ENCODE data around the gene KLK12. TPM values are rescaled to one million over a fixed set of nuclear protein-coding genes. Genes with fewer than 3 reads are reported as not detected.

KLK12 gene
- total and polyA plus RNA-seq, 9 donors, result not detected

DNA sequence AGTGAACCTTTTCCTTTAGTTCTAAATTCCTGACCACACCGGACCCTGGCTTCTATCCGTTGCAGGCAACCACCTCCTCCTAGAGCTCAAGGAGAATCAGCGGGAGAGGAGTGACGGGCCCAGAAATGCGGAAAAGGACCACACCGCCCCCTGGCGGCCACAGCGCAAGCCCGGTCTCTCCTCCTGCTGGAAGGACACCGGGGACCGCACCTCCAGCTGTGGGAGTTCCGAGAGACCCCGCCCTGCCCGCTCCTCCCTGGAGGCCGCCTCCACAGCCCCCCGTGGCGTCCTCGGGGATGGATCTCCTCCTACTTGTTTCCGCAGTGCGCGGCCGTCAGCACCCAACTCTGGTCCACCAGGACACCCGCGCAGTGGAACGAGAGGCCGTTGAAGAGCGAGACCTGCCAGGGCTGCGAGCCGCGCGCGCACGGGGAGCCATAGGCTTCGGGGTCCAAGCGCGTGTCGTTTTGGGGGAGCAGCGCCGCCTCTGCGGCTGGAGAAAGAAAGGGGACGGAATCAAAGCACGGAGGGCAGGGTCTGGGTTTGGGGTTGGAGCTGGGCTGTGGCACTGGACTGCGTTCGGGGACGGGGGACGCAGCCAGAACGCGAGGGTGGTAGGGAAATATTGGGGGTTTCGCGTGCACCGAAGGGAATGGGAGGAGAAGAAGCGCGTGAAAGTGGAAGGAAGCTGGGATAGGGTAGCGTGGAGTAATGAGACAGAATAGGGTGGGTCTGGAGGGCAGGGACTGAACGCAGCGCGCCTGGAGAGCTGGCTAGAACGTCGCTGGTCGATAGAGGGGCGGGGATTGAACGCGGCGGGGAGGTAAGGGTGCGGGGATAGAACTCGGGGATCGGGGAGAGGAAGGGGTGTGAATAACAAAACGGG is 17.8 kb downstream of the KLK12 start:
- TF ChIP-seq, protein P1, sequence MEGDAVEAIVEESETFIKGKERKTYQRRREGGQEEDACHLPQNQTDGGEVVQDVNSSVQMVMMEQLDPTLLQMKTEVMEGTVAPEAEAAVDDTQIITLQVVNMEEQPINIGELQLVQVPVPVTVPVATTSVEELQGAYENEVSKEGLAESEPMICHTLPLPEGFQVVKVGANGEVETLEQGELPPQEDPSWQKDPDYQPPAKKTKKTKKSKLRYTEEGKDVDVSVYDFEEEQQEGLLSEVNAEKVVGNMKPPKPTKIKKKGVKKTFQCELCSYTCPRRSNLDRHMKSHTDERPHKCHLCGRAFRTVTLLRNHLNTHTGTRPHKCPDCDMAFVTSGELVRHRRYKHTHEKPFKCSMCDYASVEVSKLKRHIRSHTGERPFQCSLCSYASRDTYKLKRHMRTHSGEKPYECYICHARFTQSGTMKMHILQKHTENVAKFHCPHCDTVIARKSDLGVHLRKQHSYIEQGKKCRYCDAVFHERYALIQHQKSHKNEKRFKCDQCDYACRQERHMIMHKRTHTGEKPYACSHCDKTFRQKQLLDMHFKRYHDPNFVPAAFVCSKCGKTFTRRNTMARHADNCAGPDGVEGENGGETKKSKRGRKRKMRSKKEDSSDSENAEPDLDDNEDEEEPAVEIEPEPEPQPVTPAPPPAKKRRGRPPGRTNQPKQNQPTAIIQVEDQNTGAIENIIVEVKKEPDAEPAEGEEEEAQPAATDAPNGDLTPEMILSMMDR (IDR thresholded peaks at IDR 0.05), result peak; percentile 59 to 86 (median 83)
- TF ChIP-seq POLR2A (IDR thresholded peaks at IDR 0.05), result peak; percentile 56
- TF ChIP-seq EP300 (IDR thresholded peaks at IDR 0.05), result no peak
- H3K4me3 ChIP-seq, result peak overlapping the region; percentile 45
- peak; percentile 72 to 93 (median 84) for DNase-seq
- intact Hi-C loops (cut with DNase I), result loop anchor here in 2 of 4 donors (5.0 kb wide), 2 partner anchors 85 to 160 kb away; no protein-coding TSS in a partner anchor
- no peaks in the 10 kb centered on the region for H3K36me3 ChIP-seq
- 1 to 2% (median 1%) methylated on average over 61 to 68 of the region's 68 CpGs for WGBS, 3 donors
- H3K27ac ChIP-seq, result peak overlapping the region; percentile 59 to 94
- peaks cover 3% of the 10 kb centered on the region for H3K4me1 ChIP-seq (ENCODE audit: insufficient read depth)
- no peaks in the 10 kb centered on the region for H3K9me3 ChIP-seq
- no peaks in the 10 kb centered on the region for H3K27me3 ChIP-seq

DNA sequence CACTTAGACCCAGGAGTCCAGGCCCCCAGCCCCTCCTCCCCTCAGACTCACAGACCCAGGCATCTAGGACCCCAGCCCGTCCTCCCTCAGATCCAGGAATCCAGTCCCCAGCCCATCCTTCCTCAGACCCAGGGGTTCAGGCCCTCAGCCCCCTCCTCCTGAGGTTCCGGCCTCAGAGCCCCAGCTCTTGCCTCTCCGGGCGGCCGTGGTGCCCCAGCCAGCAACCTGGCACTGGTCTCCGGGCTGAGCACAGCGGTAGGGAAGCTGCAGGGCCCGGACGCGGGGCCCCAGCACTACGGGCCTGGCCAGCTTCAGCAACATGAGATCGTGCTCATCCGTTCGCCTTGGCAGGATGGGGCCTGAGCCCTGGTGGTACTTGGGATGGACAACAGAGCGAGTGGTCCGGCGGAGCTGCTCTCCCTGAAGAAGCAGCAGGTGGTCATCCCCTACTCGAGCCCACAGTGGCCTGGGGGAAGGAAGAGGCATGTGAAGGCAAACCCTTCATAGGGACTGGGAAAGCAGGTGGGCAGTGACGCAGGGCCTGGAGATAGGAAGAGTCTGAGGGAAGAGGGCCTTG is 19.0 kb downstream of the KLK12 start:
- 83 to 92% (median 87%) methylated on average over 19 of the region's 19 CpGs for WGBS, 3 donors
- DNase-seq, result peak in 2 of 5 donors; percentile 29 to 48

DNA sequence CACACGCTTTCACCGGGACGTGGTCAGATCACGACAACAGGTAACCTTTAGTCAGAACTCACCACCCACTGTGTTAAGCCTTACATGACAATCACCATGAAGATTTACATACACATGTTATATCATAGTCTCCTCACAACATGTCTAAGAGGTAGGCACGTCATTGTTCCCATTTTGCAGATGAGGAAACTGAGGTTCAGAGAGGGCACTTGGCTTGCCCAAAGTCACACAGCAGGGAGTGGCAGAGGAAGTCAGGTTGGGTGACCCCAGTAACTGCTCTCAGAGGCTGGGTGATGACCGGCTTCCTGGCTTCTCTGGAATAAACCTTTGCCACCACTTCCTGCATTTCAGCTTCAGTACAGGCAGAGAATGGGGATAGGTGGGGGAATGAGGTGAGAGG is 20.6 kb downstream of the KLK12 start:
- DNase-seq, result no peak
- H3K27ac ChIP-seq, result no peak overlapping the region
- TF ChIP-seq, protein P1 (IDR thresholded peaks at IDR 0.05), result no peak
- TF ChIP-seq EP300 (IDR thresholded peaks at IDR 0.05), result no peak
- TF ChIP-seq POLR2A (IDR thresholded peaks at IDR 0.05), result no peak
- H3K9me3 ChIP-seq, result no peaks in the 10 kb centered on the region
- H3K27me3 ChIP-seq, result no peaks in the 10 kb centered on the region
- 86 to 92% (median 90%) methylated on average over 6 of the region's 6 CpGs for WGBS, 3 donors
- no peak overlapping the region for H3K4me3 ChIP-seq
- intact Hi-C loops (cut with DNase I), result no loop called here
- H3K36me3 ChIP-seq, result no peaks in the 10 kb centered on the region
- no peaks in the 10 kb centered on the region for H3K4me1 ChIP-seq (ENCODE audit: insufficient read depth)

More for the DNA sequence above, 19.0 kb downstream of the KLK12 start:
- Histone ChIP-seq H3K9me3 (no peaks in the 10 kb centered on the region), H3K36me3 (no peaks in the 10 kb centered on the region), H3K27ac (no peak overlapping the region), H3K4me3 (no peak overlapping the region), H3K27me3 (no peaks in the 10 kb centered on the region), H3K4me1 (ENCODE audit: insufficient read depth) (peaks cover 3% of the 10 kb centered on the region)
- intact Hi-C loops (cut with DNase I), result loop anchor here in 2 of 4 donors (5.0 kb wide), 2 partner anchors 83 to 162 kb away; no protein-coding TSS in a partner anchor
- TF ChIP-seq, protein P1 (IDR thresholded peaks at IDR 0.05), result no peak
- no peak for TF ChIP-seq EP300 (IDR thresholded peaks at IDR 0.05)

DNA sequence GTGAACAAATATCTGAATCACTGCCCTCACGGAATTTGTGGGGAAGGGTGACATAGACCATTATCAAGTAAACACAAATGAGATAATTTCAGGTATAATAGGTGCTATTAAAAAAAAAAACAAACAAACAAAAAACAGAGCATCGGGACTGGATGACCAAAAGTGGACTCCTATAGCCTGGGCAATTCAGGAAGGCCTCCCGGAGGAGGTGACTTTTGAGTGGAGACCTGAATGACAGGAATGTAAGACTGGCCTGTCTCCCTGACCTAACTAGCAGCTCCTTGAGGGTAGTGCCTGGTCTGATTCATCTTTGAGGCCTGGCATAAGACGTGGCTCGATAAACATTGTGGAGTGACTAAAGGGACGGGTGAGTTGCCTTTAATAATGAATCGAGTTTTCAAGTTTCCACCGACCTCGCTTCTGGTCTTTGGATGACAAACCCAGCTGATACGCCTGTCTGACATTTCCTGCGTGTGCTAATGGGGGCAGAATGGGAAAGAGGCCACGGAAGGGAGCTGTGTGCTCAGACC is 22.1 kb downstream of the KLK12 start:
- Histone ChIP-seq H3K4me3 (no peak overlapping the region), H3K36me3 (no peaks in the 10 kb centered on the region), H3K4me1 (ENCODE audit: insufficient read depth) (no peaks in the 10 kb centered on the region), H3K27ac (no peak overlapping the region), H3K9me3 (no peaks in the 10 kb centered on the region), H3K27me3 (no peaks in the 10 kb centered on the region)
- TF ChIP-seq, protein P1 (IDR thresholded peaks at IDR 0.05), result no peak
- no peak for TF ChIP-seq EP300 (IDR thresholded peaks at IDR 0.05)
- DNase-seq, result no peak
- intact Hi-C loops (cut with DNase I), result no loop called here
- WGBS, 3 donors, result 61 to 74% (median 65%) methylated on average over 12 of the region's 12 CpGs

Measured in ovary (tissue), 9 donors.